Progenitor cell of endocrine pancreas (in vitro differentiated cells): ENCODE results near the gene CALHM4. TPM values are rescaled to one million over a fixed set of nuclear protein-coding genes. Genes with fewer than 3 reads are reported as not detected.
A peak's percentile ranks its signal among the peaks of the same experiment; 100 is the strongest.

Source experiments
- DNase-seq: peaks from one replicate; pipeline ENCODE4 v3.0.0; 2021; ENCODE audit warnings: low spot score; ENCODE audit not compliant: unreplicated experiment
- H3K27ac Mint-ChIP-seq: 2 replicates; pipeline ENCODE4 v1.8.0; 2021; ENCODE audit warnings: mild to moderate bottlenecking, moderate library complexity, mixed read lengths
- H3K27me3 Mint-ChIP-seq: 2 replicates; pipeline ENCODE4 v1.8.0; 2021; ENCODE audit warnings: mixed read lengths
- H3K36me3 Mint-ChIP-seq: 2 replicates; pipeline ENCODE4 v1.8.0; 2022; ENCODE audit warnings: mixed read lengths; ENCODE audit not compliant: insufficient read depth
- H3K4me1 Mint-ChIP-seq: 2 replicates; pipeline ENCODE4 v1.8.0; 2021; ENCODE audit warnings: low read depth, mixed read lengths
- H3K4me3 Mint-ChIP-seq: 2 replicates; pipeline ENCODE4 v1.8.0; 2021; ENCODE audit warnings: low read depth, mild to moderate bottlenecking, moderate library complexity, mixed read lengths
- H3K9me3 Mint-ChIP-seq: 2 replicates; pipeline ENCODE4 v1.8.0; 2021; ENCODE audit warnings: low read depth, mixed read lengths
- total RNA-seq: library from RNA; stranded (reverse); gene quantifications from 2 replicates; pipeline ENCODE4 v1.2.1, GENCODE V29; 2021
- TF ChIP-seq, protein P1 (sequence below): fragments of 200-600 bp; sonication (generic); IDR thresholded peaks from one replicate; pipeline ENCODE4 v1.5.0; 2021; ENCODE audit warnings: antibody characterized with exemption, mild to moderate bottlenecking; ENCODE audit not compliant: unreplicated experiment

CALHM4 gene
- total RNA-seq, 1 donor from 2014 or later = not detected

DNA sequence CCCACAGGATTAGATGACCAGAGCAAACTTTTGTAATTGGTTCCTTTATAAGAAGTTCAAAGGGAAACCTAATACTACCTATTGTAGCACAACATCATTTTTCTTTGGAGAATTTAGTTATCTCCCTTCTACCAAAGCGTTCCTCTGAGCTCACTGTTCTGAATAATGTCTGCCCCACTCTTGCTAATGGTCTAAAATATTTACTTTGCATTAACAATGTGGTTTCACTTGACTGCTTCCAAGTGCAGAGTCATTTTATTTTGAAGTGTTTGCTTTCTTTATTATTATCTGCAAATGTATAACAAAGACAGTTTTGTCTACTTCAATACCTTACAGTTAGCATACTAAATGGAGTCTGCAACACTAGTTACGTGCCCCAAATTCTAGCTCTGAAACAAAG, 23.1 kb upstream of the CALHM4 start:
- TF ChIP-seq, protein P1, sequence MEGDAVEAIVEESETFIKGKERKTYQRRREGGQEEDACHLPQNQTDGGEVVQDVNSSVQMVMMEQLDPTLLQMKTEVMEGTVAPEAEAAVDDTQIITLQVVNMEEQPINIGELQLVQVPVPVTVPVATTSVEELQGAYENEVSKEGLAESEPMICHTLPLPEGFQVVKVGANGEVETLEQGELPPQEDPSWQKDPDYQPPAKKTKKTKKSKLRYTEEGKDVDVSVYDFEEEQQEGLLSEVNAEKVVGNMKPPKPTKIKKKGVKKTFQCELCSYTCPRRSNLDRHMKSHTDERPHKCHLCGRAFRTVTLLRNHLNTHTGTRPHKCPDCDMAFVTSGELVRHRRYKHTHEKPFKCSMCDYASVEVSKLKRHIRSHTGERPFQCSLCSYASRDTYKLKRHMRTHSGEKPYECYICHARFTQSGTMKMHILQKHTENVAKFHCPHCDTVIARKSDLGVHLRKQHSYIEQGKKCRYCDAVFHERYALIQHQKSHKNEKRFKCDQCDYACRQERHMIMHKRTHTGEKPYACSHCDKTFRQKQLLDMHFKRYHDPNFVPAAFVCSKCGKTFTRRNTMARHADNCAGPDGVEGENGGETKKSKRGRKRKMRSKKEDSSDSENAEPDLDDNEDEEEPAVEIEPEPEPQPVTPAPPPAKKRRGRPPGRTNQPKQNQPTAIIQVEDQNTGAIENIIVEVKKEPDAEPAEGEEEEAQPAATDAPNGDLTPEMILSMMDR = no peak
- Mint-ChIP-seq H3K27me3 (peaks cover 3% of the 10 kb centered on the region), H3K4me1 (peaks cover 30% of the 10 kb centered on the region), H3K9me3 (no peaks in the 10 kb centered on the region), H3K36me3 (no peaks in the 10 kb centered on the region), H3K4me3 (no peak overlapping the region), H3K27ac (peak overlapping the region; percentile 27)
- no peak for DNase-seq

DNA sequence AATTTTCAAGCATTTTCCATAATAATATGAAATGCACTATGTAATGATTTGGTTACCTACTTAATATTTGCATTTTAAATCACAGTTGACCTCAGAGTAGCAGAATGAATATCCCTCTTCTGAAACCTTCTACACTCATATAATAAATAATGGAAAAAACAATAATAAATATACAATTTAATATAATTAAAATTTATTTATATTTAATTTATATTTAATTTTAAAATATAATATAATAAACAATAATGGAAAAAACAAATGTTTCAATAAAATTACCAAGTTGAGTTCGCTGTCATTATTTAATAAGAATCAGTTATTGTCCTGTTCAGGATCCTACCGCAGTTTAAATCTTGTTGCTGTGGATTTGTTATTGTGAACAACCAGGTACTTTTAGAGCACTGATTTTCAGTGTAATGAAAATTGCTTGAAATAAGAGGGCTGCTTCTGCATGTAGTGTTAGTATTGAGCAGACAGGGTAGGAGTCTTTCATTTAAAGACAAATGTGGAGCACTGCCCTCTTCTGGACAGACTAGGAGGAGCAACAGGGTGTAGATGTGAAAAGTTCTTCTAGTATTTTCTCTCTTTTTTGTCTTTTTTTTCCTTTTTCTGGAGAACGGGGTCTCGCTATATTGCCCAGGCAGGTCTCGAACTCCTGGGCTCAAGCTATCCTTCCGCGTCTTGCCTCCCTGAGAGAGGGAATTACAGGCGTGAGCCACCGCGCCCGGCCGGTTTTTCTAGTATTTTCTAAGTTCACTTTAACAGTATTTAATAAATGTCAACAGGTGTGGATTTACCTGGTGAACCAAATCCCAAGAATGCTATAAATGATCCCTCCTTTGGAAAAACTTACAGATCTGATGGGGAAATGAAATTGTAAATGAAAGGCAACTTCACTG, 21.6 kb upstream of the CALHM4 start:
- Mint-ChIP-seq H3K27me3 (peaks cover 3% of the 10 kb centered on the region), H3K4me3 (no peak overlapping the region), H3K36me3 (no peaks in the 10 kb centered on the region), H3K4me1 (peaks cover 29% of the 10 kb centered on the region), H3K9me3 (no peaks in the 10 kb centered on the region), H3K27ac (no peak overlapping the region)
- TF ChIP-seq, protein P1 = peak; percentile 74
- DNase-seq = peak; percentile 32

DNA sequence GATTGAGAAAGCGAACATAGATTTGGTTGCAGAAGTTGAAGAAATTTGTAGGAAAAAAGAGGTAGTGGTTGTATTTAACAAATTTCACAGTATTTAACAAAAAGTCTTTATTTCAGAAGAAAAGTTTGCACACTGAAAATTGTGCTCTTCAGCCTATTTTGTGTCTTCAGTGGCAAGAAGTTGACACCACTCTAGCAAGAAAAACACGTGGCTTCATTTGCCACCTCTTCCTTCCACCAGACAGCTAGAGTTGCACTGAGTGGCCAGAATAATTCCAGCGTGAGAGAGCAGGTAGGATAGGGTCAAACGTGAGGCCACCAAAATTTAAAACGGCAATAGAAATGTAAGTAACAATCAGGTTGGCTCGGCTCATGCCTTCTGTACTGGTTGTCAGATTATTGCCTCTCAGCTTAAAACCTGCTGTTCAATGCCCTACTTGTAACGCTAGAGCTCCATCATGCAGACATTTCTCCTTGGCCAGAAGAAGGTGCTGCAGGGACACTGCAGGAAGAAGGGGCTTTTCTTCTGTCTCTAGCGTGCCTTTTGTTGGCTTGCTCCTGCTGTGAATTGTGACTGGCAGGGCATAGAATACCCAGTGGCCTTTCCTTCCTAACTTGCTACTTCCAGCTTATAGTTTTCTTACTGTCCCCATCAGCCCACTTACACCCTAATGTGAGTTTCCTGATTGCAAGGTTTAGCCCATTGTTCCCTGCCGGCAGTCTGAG, 20.2 kb upstream of the CALHM4 start:
- no peak overlapping the region for H3K4me3 Mint-ChIP-seq
- no peak for DNase-seq

DNA sequence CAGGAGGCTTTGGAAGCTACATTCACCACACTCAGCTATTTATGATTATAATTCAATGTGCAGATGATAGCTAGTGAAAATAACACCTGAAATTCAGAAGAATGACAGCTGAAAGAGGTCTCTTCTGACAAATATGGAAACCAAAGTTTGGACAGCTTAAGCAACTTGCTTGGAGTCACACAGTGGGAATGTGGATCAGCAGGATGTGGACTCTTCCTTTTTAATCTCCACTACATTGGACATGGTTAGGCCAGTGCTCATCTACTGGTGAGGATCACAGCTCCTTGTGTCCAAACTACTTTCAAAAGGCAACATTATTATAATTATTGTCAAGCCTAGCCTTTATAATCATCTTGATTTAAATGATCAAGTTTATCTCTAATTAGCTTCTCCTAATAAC, 18.4 kb upstream of the CALHM4 start:
- Mint-ChIP-seq H3K36me3 (no peaks in the 10 kb centered on the region), H3K27me3 (peaks cover 3% of the 10 kb centered on the region), H3K4me1 (peaks cover 12% of the 10 kb centered on the region), H3K9me3 (no peaks in the 10 kb centered on the region), H3K27ac (no peak overlapping the region), H3K4me3 (no peak overlapping the region)
- TF ChIP-seq, protein P1 = no peak
- DNase-seq = no peak

More for the DNA sequence above, 20.2 kb upstream of the CALHM4 start:
- no peaks in the 10 kb centered on the region for H3K36me3 Mint-ChIP-seq
- TF ChIP-seq, protein P1 = no peak
- peaks cover 29% of the 10 kb centered on the region for H3K4me1 Mint-ChIP-seq
- peak overlapping the region; percentile 40 for H3K27ac Mint-ChIP-seq
- peaks cover 3% of the 10 kb centered on the region for H3K27me3 Mint-ChIP-seq
- no peaks in the 10 kb centered on the region for H3K9me3 Mint-ChIP-seq

DNA sequence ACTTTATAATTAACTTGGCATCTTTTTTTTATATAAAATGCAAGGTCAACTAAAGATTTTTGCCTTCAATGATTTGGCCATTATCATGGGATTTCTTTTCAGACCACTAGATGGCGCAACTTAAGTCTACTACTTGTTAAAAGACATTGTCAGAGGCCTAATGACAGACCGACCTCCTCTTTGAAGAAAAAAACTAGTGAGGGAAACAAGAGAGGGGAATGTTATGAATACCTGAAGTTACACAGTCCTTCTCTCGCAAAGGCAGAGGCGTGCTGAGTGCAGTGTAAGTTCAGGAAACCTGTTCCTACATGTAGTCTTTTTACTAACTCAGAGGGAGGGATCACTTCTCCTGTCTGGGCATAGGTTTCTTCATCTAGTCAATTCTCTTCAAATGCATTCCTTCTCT, 17.3 kb upstream of the CALHM4 start:
- H3K4me1 Mint-ChIP-seq = peaks cover 11% of the 10 kb centered on the region
- no peak for DNase-seq

More for the DNA sequence above, 17.3 kb upstream of the CALHM4 start:
- Mint-ChIP-seq H3K27ac (no peak overlapping the region), H3K36me3 (no peaks in the 10 kb centered on the region), H3K9me3 (no peaks in the 10 kb centered on the region), H3K27me3 (peaks cover 3% of the 10 kb centered on the region), H3K4me3 (no peak overlapping the region)
- TF ChIP-seq, protein P1 = peak; percentile 78
